A549 (cell line): ENCODE measurements around the gene CXADR.

Experiments
- CHD2 ChIP-seq: fragments of 150-350 bp; IDR thresholded peaks from 2 replicates; pipeline ENCODE4 v1.6.1; 2014; ENCODE audit warnings: low read length; ENCODE audit not compliant: partially characterized antibody
- HDAC2 ChIP-seq: fragments of 200-600 bp; sonication (generic); IDR thresholded peaks from 2 replicates; pipeline ENCODE4 v1.6.1; 2016
- NPAS2 ChIP-seq: fragments of 250-450 bp; sonication (Bioruptor Pico); IDR thresholded peaks from 2 replicates; pipeline ENCODE4 v1.8.0; 2022; ENCODE audit warnings: mild to moderate bottlenecking, moderate library complexity, borderline replicate concordance
- POLR2A ChIP-seq: IDR thresholded peaks from 2 replicates; pipeline ENCODE4 v1.6.1; 2012; ENCODE audit warnings: mild to moderate bottlenecking, low read length
- RARB ChIP-seq: fragments of 250-450 bp; sonication (Bioruptor Pico); IDR thresholded peaks from 2 replicates; pipeline ENCODE4 v1.8.0; 2021; ENCODE audit warnings: mild to moderate bottlenecking, moderate library complexity
- TF ChIP-seq, protein P1 (sequence below): fragments of >200 bp; sonication (Bioruptor Twin); formaldehyde crosslinking; IDR thresholded peaks from 3 replicates; pipeline ENCODE4 v1.5.1; 2016

DNA sequence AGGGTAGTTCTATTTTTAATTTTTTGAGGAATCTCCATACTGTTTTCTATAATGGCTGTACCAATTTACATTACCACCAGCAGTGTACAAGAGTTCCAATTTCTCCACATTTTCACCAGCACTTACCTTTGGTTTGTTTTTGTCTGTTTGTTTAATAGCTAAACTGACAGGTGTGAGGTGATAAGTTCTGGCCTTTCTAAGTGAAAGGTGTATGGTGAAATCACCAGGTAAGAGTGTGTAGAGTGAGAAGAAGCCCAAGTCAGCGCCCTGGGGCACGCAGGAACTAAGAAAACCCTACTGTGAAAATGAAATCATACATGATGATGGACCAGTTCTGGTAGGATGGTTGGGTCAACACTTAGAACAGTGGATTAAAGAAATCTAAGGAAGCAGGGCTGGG lies 65.3 kb downstream of the CXADR start:
- TF ChIP-seq, protein P1, sequence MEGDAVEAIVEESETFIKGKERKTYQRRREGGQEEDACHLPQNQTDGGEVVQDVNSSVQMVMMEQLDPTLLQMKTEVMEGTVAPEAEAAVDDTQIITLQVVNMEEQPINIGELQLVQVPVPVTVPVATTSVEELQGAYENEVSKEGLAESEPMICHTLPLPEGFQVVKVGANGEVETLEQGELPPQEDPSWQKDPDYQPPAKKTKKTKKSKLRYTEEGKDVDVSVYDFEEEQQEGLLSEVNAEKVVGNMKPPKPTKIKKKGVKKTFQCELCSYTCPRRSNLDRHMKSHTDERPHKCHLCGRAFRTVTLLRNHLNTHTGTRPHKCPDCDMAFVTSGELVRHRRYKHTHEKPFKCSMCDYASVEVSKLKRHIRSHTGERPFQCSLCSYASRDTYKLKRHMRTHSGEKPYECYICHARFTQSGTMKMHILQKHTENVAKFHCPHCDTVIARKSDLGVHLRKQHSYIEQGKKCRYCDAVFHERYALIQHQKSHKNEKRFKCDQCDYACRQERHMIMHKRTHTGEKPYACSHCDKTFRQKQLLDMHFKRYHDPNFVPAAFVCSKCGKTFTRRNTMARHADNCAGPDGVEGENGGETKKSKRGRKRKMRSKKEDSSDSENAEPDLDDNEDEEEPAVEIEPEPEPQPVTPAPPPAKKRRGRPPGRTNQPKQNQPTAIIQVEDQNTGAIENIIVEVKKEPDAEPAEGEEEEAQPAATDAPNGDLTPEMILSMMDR, result no peak
- TF ChIP-seq HDAC2 (no peak), POLR2A (no peak), RARB (CRISPR knock-in tag) (no peak), CHD2 (no peak), NPAS2 (CRISPR knock-in tag) (no peak)
